Measurements from ENCODE around the gene WNT16.

The WNT16 gene

GRCh38 chr7:121336579-121336978 lies 7.8 kb downstream of the WNT16 start:
- no peak for TF ChIP-seq CTCF (IDR thresholded peaks at IDR 0.05; ENCODE audit: extremely low read depth, missing control alignments)
- DNase-seq (ENCODE audit: low spot score): no peak

- TF ChIP-seq CTCF (IDR thresholded peaks at IDR 0.05; ENCODE audit: extremely low read depth, missing control alignments): peak; percentile 25
- no peak for DNase-seq (ENCODE audit: low spot score)
These were observed 8.6 kb downstream of the WNT16 start for GRCh38 chr7:121337398-121337797.

- TF ChIP-seq CTCF (IDR thresholded peaks at IDR 0.05; ENCODE audit: extremely low read depth, missing control alignments): no peak
- no peak for DNase-seq (ENCODE audit: low spot score)
These were observed 10.3 kb downstream of the WNT16 start for GRCh38 chr7:121339082-121339481.

- no peak for TF ChIP-seq CTCF (IDR thresholded peaks at IDR 0.05; ENCODE audit: extremely low read depth, missing control alignments)
- no peak for DNase-seq (ENCODE audit: low spot score)
These were observed 13.1 kb downstream of the WNT16 start for GRCh38 chr7:121341933-121342332.

- TF ChIP-seq CTCF (IDR thresholded peaks at IDR 0.05; ENCODE audit: extremely low read depth, missing control alignments): no peak
- DNase-seq (ENCODE audit: low spot score): no peak
These were observed 13.8 kb downstream of the WNT16 start for GRCh38 chr7:121342631-121343030.

GRCh38 chr7:121343302-121343701 lies 14.5 kb downstream of the WNT16 start:
- DNase-seq (ENCODE audit: low spot score): no peak
- TF ChIP-seq CTCF (IDR thresholded peaks at IDR 0.05; ENCODE audit: extremely low read depth, missing control alignments): no peak

GRCh38 chr7:121344093-121344492 lies 15.3 kb downstream of the WNT16 start:
- TF ChIP-seq CTCF (IDR thresholded peaks at IDR 0.05; ENCODE audit: extremely low read depth, missing control alignments): no peak
- DNase-seq (ENCODE audit: low spot score): no peak

Data from GM20000 (cell line).